ENCODE measurements around the gene CHRNA10.

The CHRNA10 gene

DNA sequence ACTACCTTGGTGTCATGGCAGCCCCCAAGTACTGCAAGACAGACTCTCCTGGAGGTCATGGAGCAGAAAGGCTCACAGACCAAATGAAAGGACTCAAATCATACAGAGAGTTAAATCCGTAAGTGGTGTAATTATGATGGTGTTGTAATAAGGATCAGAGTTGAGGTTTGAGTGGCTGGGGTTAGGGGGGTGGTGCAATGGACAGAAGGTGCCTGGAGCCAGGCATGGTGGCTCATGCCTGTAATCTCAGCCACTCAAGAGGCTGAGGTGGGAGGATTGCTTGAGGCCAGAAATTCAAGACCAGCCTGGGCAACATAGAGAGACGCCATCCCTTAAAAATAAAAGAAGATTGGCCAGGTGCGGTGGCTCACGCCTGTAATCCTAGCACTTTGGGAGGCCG, 48.1 kb downstream of the CHRNA10 start:
- ChIA-PET CTCF (no interaction called here), POLR2A (ENCODE audit: low non-redundant PET) (no interaction called here)
- no peak for TF ChIP-seq CTCF (conservative IDR thresholded peaks at IDR 0.05; ENCODE audit: low read depth)
- no peak for DNase-seq (ENCODE audit: low spot score)
- no peak overlapping the region for H3K27ac ChIP-seq

DNA sequence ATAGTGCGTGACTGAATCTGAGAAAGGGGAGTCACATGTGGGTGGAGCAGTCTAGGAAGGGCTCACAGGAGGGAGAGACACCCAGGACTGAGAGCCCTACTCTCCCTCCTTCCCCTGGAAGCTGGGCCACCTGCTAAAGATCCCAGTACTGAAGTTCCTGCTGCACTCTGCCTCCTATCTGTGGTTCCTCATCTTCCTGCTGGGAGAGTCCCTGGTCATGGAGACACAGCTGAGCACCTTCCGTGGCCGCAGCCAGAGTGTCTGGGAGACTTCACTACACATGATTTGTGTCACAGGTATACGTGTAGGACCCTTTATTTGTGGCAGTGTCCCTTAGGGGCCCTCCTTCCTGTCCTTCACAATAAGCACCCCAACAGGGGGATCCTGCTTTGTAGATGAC, 48.7 kb downstream of the CHRNA10 start:
- no peak for TF ChIP-seq CTCF (conservative IDR thresholded peaks at IDR 0.05; ENCODE audit: low read depth)
- DNase-seq (ENCODE audit: low spot score) = no peak
- no peak overlapping the region for H3K27ac ChIP-seq
- CTCF ChIA-PET = no interaction called here
- POLR2A ChIA-PET (ENCODE audit: low non-redundant PET) = no interaction called here

GRCh38 chr11:3617990-3618389, 53.2 kb downstream of the CHRNA10 start:
- ChIA-PET POLR2A (ENCODE audit: low non-redundant PET) (no interaction called here), CTCF (interaction anchor here (0.8 kb wide), 1 partner anchor 46 kb away, joined by 3 read pairs; no protein-coding TSS in a partner anchor)
- TF ChIP-seq CTCF (conservative IDR thresholded peaks at IDR 0.05; ENCODE audit: low read depth) = no peak
- DNase-seq (ENCODE audit: low spot score) = no peak
- H3K27ac ChIP-seq = no peak overlapping the region

DNA sequence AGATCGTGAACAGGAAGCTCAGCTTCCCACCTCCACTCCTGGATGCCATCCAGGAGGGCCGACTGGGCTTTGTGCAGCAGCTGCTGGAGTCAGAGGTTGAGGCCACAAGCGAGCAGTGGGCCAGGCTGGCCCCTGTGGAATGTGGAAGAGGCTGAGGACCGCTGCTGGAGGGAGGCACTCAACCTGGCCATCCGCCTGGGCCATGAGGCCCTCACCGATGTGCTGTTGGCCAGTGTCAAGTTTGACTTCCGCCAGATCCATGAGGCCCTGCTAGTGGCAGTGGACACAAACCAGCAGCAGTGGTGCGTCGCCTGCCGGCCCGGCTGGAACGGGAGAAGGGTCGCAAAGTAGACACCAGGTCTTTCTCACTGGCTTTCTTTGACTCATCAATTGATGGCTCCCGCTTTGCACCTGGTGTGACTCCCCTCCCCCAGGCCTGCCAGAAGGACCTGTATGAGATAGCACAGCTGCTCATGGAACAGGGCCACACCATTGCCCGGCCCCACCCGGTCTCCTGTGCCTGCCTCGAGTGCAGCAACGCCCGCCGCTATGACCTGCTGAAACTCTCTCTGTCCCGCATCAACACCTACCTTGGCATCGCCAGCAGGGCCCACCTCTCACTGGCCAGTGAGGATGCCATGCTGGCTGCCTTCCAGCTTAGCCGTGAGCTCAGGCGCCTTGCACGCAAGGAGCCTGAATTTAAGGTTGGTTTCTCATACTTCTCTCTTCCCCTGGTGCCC, 54.3 kb downstream of the CHRNA10 start:
- no peak for DNase-seq (ENCODE audit: low spot score)
- no peak for TF ChIP-seq CTCF (conservative IDR thresholded peaks at IDR 0.05; ENCODE audit: low read depth)
- POLR2A ChIA-PET (ENCODE audit: low non-redundant PET) = no interaction called here
- CTCF ChIA-PET = interaction anchor here (0.6 to 0.9 kb wide), 3 partner anchors 33 to 145 kb away, joined by 3 read pairs; no protein-coding TSS in a partner anchor
- H3K27ac ChIP-seq = no peak overlapping the region

DNA sequence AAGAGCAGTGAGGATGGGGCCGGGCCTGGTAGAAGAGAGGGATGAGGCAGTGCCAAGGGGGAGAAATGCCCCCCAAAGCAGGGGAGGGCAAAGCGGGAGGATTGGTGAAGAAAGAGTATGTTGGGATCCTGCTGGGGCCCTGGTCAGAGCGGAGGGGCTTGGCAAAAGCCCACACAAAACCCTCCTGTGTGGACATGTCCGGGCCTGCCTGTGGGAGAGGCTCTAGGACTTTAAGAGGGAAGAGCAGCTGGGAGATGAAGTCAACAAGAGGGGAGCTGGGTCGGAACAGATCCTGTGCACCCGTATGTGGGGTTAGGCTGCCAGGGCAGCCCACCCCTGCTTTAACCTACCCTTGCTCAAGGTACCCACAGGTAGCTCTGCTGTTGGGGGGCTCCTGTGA, 55.2 kb downstream of the CHRNA10 start:
- ChIA-PET POLR2A (ENCODE audit: low non-redundant PET) (no interaction called here), CTCF (interaction anchor here (0.5 to 0.9 kb wide), 2 partner anchors 32 to 238 kb away, joined by 3 read pairs; no protein-coding TSS in a partner anchor)
- H3K27ac ChIP-seq = no peak overlapping the region
- no peak for TF ChIP-seq CTCF (conservative IDR thresholded peaks at IDR 0.05; ENCODE audit: low read depth)
- DNase-seq (ENCODE audit: low spot score) = no peak
